H1 (cell line): ENCODE measurements around the gene SLC15A3. TPM values are rescaled to one million over a fixed set of nuclear protein-coding genes. Genes with fewer than 3 reads are reported as not detected.
A peak's percentile ranks its signal among the peaks of the same experiment; 100 is the strongest.

Source experiments
- CTCF ChIA-PET: fragments of 300-600 bp; sonication (Branson Sonifier 250); formaldehyde crosslinking; loops from one replicate; lab custom pipeline; 2021; ENCODE audit not compliant: partially characterized antibody; lab: Charles Lee
- POLR2A ChIA-PET: fragments of 300-600 bp; sonication (Branson Sonifier 250); formaldehyde crosslinking; loops from one replicate; lab custom pipeline; 2021; ENCODE audit warnings: inconsistent platforms; ENCODE audit not compliant: partially characterized antibody; lab: Charles Lee
- DNase-seq, 2 experiments: peaks; one replicate each; pipeline versions ENCODE4 v3.0.0 to v3.0.0-alpha.2; 2010 to 2022; ENCODE audit warnings: low spot score in 2 of 2, low read depth in 1 of 2, mixed read lengths in 1 of 2
- FAIRE-seq: peaks from 2 replicates; lab custom pipeline; 2011; peaks lifted over from hg19 to GRCh38; lab: Jason Lieb, UNC
- H2AFZ ChIP-seq: 2 replicates; pipeline ENCODE4 v1.8.1; 2012; ENCODE audit warnings: low read length, inconsistent platforms
- H2AK5ac ChIP-seq: 2 replicates; pipeline ENCODE4 v1.6.1; 2013; ENCODE audit warnings: low read depth, low read length
- H2BK120ac ChIP-seq: replicated peaks from 2 replicates; pipeline ENCODE3; 2013; ENCODE audit warnings: low read depth, low read length, inconsistent platforms
- H2BK12ac ChIP-seq: 2 replicates; pipeline ENCODE4 v1.6.1; 2013; ENCODE audit warnings: low read depth, low read length
- H2BK15ac ChIP-seq: 2 replicates; pipeline ENCODE4 v1.6.1; 2013; ENCODE audit warnings: low read length
- H2BK20ac ChIP-seq: 2 replicates; pipeline ENCODE4 v1.6.1; 2013; ENCODE audit warnings: low read length
- H2BK5ac ChIP-seq: 2 replicates; pipeline ENCODE4 v1.6.1; 2013; ENCODE audit warnings: low read depth, low read length
- H3K14ac ChIP-seq: 2 replicates; pipeline ENCODE4 v1.6.1; 2013; ENCODE audit warnings: inconsistent platforms; ENCODE audit not compliant: insufficient read length
- H3K18ac ChIP-seq: 2 replicates; pipeline ENCODE4 v1.6.1; 2013; ENCODE audit warnings: low read length; ENCODE audit errors: extremely low read depth
- H3K23ac ChIP-seq: 2 replicates; pipeline ENCODE4 v1.6.1; 2013; ENCODE audit warnings: inconsistent platforms; ENCODE audit not compliant: insufficient read length
- H3K23me2 ChIP-seq: 2 replicates; pipeline ENCODE4 v1.6.1; 2013; ENCODE audit warnings: low read depth, low read length
- H3K27ac ChIP-seq: 2 replicates; pipeline ENCODE4 v1.6.1; 2011; ENCODE audit warnings: low read depth, low read length, inconsistent platforms
- H3K27me3 ChIP-seq, 4 experiments: replicated peaks in 1 of 4; 1 replicate in 1 of 4; 2 replicates in 3 of 4; pipeline versions ENCODE4 v1.6.1 to v1.8.1; 2011 to 2013; ENCODE audit warnings: low read length in 3 of 4, mild to moderate bottlenecking in 3 of 4, inconsistent platforms in 2 of 4, mixed read lengths in 2 of 4, moderate library complexity in 1 of 4; ENCODE audit not compliant: control insufficient read depth in 3 of 4, insufficient read depth in 3 of 4; ENCODE audit errors: extremely low read depth in 1 of 4
- H3K36me3 ChIP-seq, 4 experiments: 2 replicates each; pipeline versions ENCODE4 v1.6.1 to v1.8.1; 2011 to 2013; ENCODE audit warnings: mild to moderate bottlenecking in 4 of 4, low read length in 3 of 4, moderate library complexity in 2 of 4, control low read depth in 1 of 4, inconsistent platforms in 1 of 4; ENCODE audit not compliant: insufficient read depth in 4 of 4, control insufficient read depth in 2 of 4
- H3K4ac ChIP-seq: replicated peaks from 2 replicates; pipeline ENCODE3; 2013; ENCODE audit warnings: low read length, low read depth, mixed read lengths, inconsistent platforms; ENCODE audit not compliant: insufficient read length
- H3K4me1 ChIP-seq, 4 experiments: replicated peaks in 1 of 4; 1 replicate in 1 of 4; 2 replicates in 3 of 4; pipeline versions ENCODE4 v1.6.1 to v1.8.1; 2011 to 2013; ENCODE audit warnings: low read length in 3 of 4, inconsistent platforms in 2 of 4, mixed read lengths in 1 of 4; ENCODE audit not compliant: insufficient read depth in 4 of 4, control insufficient read depth in 3 of 4
- H3K4me2 ChIP-seq, 2 experiments: 2 replicates each; pipeline versions ENCODE4 v1.6.1 to v1.8.1; 2011 to 2013; ENCODE audit warnings: low read depth in 2 of 2, low read length in 2 of 2, control low read depth in 1 of 2, inconsistent platforms in 1 of 2, mild to moderate bottlenecking in 1 of 2; ENCODE audit not compliant: insufficient read depth in 1 of 2
- H3K4me3 ChIP-seq, 4 experiments: fragments of 200-600, 300-600 bp in 1 of 4; sonication (generic), shearing (Covaris generic), sonication (Bioruptor Twin) in 1 of 4; 2 replicates each; pipeline versions ENCODE4 v1.5.1 to v1.8.1; 2011 to 2016; ENCODE audit warnings: low read length in 4 of 4, low read depth in 3 of 4, control low read depth in 2 of 4, inconsistent platforms in 2 of 4, mild to moderate bottlenecking in 2 of 4, mixed read lengths in 1 of 4, moderate library complexity in 1 of 4; ENCODE audit not compliant: insufficient read depth in 2 of 4; ENCODE audit errors: extremely low read depth in 1 of 4
- H3K56ac ChIP-seq: replicated peaks from 2 replicates; pipeline ENCODE3; 2013; ENCODE audit warnings: low read depth, mild to moderate bottlenecking, mixed read lengths, low read length, inconsistent platforms; ENCODE audit not compliant: insufficient read length
- H3K79me1 ChIP-seq: 2 replicates; pipeline ENCODE4 v1.6.1; 2013; ENCODE audit warnings: low read depth, low read length, control low read depth
- H3K79me2 ChIP-seq, 2 experiments: 2 replicates each; pipeline versions ENCODE4 v1.6.1 to v1.8.1; 2012 to 2013; ENCODE audit warnings: low read length in 2 of 2, mild to moderate bottlenecking in 2 of 2, inconsistent platforms in 1 of 2; ENCODE audit not compliant: insufficient read depth in 2 of 2, control insufficient read depth in 1 of 2
- H3K9ac ChIP-seq, 4 experiments: replicated peaks in 1 of 4; 1 replicate in 1 of 4; 2 replicates in 3 of 4; pipeline versions ENCODE4 v1.6.1 to v1.8.1; 2011 to 2013; ENCODE audit warnings: low read depth in 3 of 4, low read length in 3 of 4, control low read depth in 2 of 4, mild to moderate bottlenecking in 2 of 4, moderate library complexity in 2 of 4, inconsistent platforms in 1 of 4; ENCODE audit errors: extremely low read depth in 1 of 4
- H3K9me3 ChIP-seq, 2 experiments: 2 replicates each; pipeline versions ENCODE4 v1.6.1 to v1.8.1; 2012 to 2013; ENCODE audit warnings: mild to moderate bottlenecking in 2 of 2, moderate library complexity in 2 of 2, control low read depth in 1 of 2, inconsistent platforms in 1 of 2, low read depth in 1 of 2, low read length in 1 of 2, mixed read lengths in 1 of 2; ENCODE audit not compliant: insufficient read depth in 2 of 2
- H4K20me1 ChIP-seq, 2 experiments: replicated peaks in 1 of 2; 2 replicates each; pipeline versions ENCODE3 to v1.8.1; 2011 to 2013; ENCODE audit warnings: inconsistent platforms in 2 of 2, low read length in 2 of 2, mild to moderate bottlenecking in 1 of 2; ENCODE audit not compliant: insufficient read depth in 2 of 2, control insufficient read depth in 1 of 2
- H4K5ac ChIP-seq: 2 replicates; pipeline ENCODE4 v1.6.1; 2013; ENCODE audit warnings: low read length, low read depth, mixed read lengths, inconsistent platforms; ENCODE audit not compliant: insufficient read length
- H4K8ac ChIP-seq: 2 replicates; pipeline ENCODE4 v1.8.0; 2013; ENCODE audit warnings: mild to moderate bottlenecking, moderate library complexity, low read length, inconsistent platforms; ENCODE audit not compliant: insufficient read depth; ENCODE audit errors: extremely low read depth
- H4K91ac ChIP-seq: replicated peaks from 2 replicates; pipeline ENCODE3; 2013; ENCODE audit warnings: low read length, mixed read lengths, inconsistent platforms; ENCODE audit not compliant: insufficient read length
- ASH2L ChIP-seq: fragments of 200-600, 300-600 bp; sonication (generic); IDR thresholded peaks from one replicate; pipeline ENCODE4 v1.7.1; 2017; ENCODE audit warnings: low read length
- CREB1 ChIP-seq: IDR thresholded peaks from 2 replicates; pipeline ENCODE4 v1.6.1; 2012; ENCODE audit warnings: inconsistent platforms
- KDM1A ChIP-seq: fragments of 200-600, 300-600 bp; sonication (generic); IDR thresholded peaks from 2 replicates; pipeline ENCODE4 v1.7.1; 2016; ENCODE audit warnings: mild to moderate bottlenecking, low read length, borderline replicate concordance
- MAFK ChIP-seq: IDR thresholded peaks from 2 replicates; pipeline ENCODE4 v1.6.1; 2012; ENCODE audit warnings: low read depth, mild to moderate bottlenecking, improper control_type of control experiment, low read length
- PHF8 ChIP-seq: fragments of 200-600 bp; sonication (generic); conservative IDR thresholded peaks from 2 replicates; pipeline ENCODE4 v1.7.1; 2012; ENCODE audit warnings: low read depth, mild to moderate bottlenecking, inconsistent platforms, low read length, moderate library complexity
- SIX5 ChIP-seq: IDR thresholded peaks from 2 replicates; pipeline ENCODE4 v1.6.1; 2011; ENCODE audit warnings: mild to moderate bottlenecking, low read depth, low read length
- WGBS, 2 experiments: shearing (Covaris generic) in 1 of 2; methylation state at CpG; one replicate each; pipeline versions ENCODE4 v1.1.6 to v1.1.7; 2013 to 2015; ENCODE audit warnings: low lambda C conversion rate in 2 of 2, mixed read lengths in 2 of 2, inconsistent platforms in 1 of 2, low coverage in 1 of 2, missing lambda C conversion rate in 1 of 2; ENCODE audit not compliant: insufficient replicate concordance in 2 of 2, insufficient coverage in 1 of 2, insufficient read length in 1 of 2; ENCODE audit errors: extremely low coverage in 1 of 2, missing lambda C conversion rate in 1 of 2; 5-methylcytosine and 5-hydroxymethylcytosine counted together
- polyA plus RNA-seq, 7 experiments: library from polyadenylated mRNA; depleted of rRNA in 3 of 7; stranded (reverse) in 5 of 7; unstranded in 2 of 7; fragments of >200 nt in 5 of 7; fragments of 200-250 nt in 2 of 7; gene quantifications; 1 replicate in 5 of 7; 2 replicates in 1 of 7; 4 replicates in 1 of 7; pipeline versions ENCODE4 v1.2.1 to v1.2.3, GENCODE V29; 2011 to 2013; ENCODE audit warnings: missing spikeins in 2 of 7, mixed read lengths in 2 of 7
- total RNA-seq: library from RNA; stranded (reverse); fragmentation: NEBNext Ultra II Directional; extraction: Animal tissue kit (Norgen Biotek cat#: 25700); gene quantifications from 2 replicates; pipeline ENCODE4 v1.2.1, GENCODE V29; 2021

The SLC15A3 gene
- total and polyA plus RNA-seq, 2 of the 8 experiments (the other 6 are each of a cell fraction or from before 2014, with no cell fraction given): 25.8 to 31.0 TPM

DNA sequence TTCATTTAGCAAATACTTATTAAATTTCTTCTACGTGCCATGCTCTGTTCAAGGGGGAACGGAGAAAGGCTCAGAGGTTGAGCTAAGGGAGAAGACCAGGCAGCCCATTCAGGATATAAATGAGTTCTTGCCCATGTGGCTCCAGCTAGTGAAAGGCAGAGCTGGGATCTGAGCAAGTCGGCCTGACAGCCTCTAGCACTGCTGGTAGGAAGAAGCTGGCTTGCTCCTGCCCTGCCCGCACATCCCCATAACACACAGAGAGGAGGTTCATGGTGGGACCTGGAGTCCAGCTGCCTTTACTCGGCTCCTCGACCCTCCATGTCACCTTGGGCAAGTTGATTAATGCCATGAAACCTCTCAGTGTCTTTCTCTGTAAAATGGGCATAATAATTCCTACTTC, 2.0 kb downstream of the SLC15A3 start:
- WGBS, 2 experiments: 83% methylated on average over 6 of the region's 6 CpGs; no CpG with 5 or more reads in 1 of the 2 experiments
- Histone ChIP-seq H4K5ac (no peak overlapping the region), H2AK5ac (no peak overlapping the region), H3K27ac (no peak overlapping the region), H4K8ac (no peak overlapping the region), H3K23me2 (peaks cover 15% of the 10 kb centered on the region; the same call in 1 of the 2 replicates), H3K27me3 (peaks cover 0 to 15% (median 8%) of the 10 kb centered on the region in 4 experiments; a peak in 4 of 7 replicates), H2BK12ac (no peak overlapping the region; the same call in 1 of the 2 replicates), H2BK120ac (no peak overlapping the region), H3K4ac (no peak overlapping the region), H2BK15ac (no peak overlapping the region; the same call in 1 of the 2 replicates), H3K79me2 (peaks cover 0 to 2% of the 10 kb centered on the region in 2 experiments; a peak in 1 of 4 replicates), H4K20me1 (peaks cover 0 to 3% of the 10 kb centered on the region in 2 experiments), H3K79me1 (no peaks in the 10 kb centered on the region), H3K23ac (no peak overlapping the region), H2BK5ac (no peak overlapping the region), H2AFZ (no peak overlapping the region), H4K91ac (peak overlapping the region; percentile 7), H3K14ac (no peak overlapping the region), H3K9ac (no peak overlapping the region), H3K36me3 (0 out of 8 replicates have a peak, but pooled peaks cover 0 to 2% (median 0%) of the 10 kb centered on the region in 4 experiments), H3K56ac (no peak overlapping the region), H3K4me1 (peaks cover 0 to 23% (median 14%) of the 10 kb centered on the region in 4 experiments; a peak in 6 of 7 replicates), H3K9me3 (no peaks in the 10 kb centered on the region), H3K4me2 (peak overlapping the region; percentile 89 to 92), H2BK20ac (no peak overlapping the region), H3K18ac (no peak overlapping the region), H3K4me3 (peak overlapping the region in 1 of 4 experiments; percentile 66; a peak in 2 of 8 replicates)
- no peak for FAIRE-seq
- DNase-seq: no peak
- POLR2A ChIA-PET: interaction anchor here (0.7 to 2.5 kb wide), 7 partner anchors 7 to 107 kb away, joined by 3 to 10 read pairs (median 3); partner anchors contain the start of gene PRPF19
- CTCF ChIA-PET: interaction anchor here (0.9 to 1.4 kb wide), 8 partner anchors 9 to 237 kb away, joined by 3 to 5 read pairs (median 4); no protein-coding TSS in a partner anchor
- TF ChIP-seq SIX5 (no peak), PHF8 (no peak), MAFK (no peak), ASH2L (no peak), CREB1 (no peak), KDM1A (no peak)
